GM18907 (cell line): ENCODE results near the gene ZNF319.

Experiments used
- ATAC-seq: cut with Tn5 transposase; IDR thresholded peaks from one replicate; pipeline ENCODE4 v1.9.1; 2021; ENCODE audit warnings: mild to moderate bottlenecking, moderate library complexity; ENCODE audit not compliant: unreplicated experiment

The ZNF319 gene

DNA sequence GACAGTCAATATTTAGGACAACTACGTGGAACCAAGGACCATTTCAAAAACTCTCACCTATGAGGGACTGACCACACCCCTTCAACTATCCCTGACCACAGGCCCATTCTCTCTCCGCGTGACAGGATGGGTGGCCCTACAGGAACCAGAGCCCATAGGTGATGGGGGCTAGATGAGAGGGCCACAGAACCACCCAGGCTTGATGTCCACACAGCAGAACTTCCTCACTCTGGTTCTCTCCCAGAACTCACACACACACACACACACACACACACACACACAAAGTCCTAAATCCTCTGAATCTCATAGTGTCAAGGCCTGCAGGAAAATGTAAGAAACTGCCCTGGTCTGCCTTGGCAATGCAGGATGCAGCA lies 1.5 kb downstream of the ZNF319 start:
- no peak for ATAC-seq

DNA sequence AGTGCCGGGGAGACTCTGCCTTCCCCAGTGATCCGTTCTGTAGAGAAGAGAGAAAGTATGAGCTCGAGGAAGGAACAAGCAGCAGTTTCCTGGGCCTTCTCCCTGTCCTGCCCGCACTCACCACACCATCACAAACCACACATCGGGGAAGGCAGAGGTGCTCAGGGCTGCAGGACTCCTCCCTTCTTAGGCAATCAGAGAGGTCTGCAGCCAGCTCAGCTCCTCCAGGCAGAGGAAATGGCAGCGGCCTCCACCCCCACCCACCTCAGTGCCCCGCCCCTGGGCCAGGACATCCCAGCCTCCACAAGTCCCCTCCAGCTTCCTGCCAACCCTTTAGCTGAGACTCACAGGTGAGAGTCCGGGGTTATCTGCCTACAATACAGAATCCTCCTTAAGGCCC lies 2.0 kb downstream of the ZNF319 start:
- no peak for ATAC-seq

GRCh38 chr16:57997528-57998265 lies 2.8 kb downstream of the ZNF319 start:
- ATAC-seq = no peak

DNA sequence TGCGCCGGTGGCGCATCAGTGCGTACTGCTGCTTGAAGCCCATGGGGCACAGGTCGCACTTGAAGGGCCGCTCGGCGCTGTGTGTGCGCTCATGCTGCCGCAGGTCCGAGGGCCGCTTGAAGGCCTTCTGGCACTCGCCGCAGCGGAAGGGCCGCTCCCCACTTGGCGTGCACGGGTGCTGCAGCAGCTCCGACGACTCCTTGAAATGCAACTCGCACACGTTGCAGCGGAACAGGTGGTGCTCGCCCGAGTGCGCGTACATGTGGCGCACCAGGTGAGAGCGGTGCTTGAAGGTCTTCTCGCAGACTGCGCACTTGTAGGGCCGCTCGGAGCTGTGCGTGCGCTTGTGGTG lies 3.3 kb downstream of the ZNF319 start:
- no peak for ATAC-seq

GRCh38 chr16:57996406-57997175 lies 3.9 kb downstream of the ZNF319 start:
- no peak for ATAC-seq

DNA sequence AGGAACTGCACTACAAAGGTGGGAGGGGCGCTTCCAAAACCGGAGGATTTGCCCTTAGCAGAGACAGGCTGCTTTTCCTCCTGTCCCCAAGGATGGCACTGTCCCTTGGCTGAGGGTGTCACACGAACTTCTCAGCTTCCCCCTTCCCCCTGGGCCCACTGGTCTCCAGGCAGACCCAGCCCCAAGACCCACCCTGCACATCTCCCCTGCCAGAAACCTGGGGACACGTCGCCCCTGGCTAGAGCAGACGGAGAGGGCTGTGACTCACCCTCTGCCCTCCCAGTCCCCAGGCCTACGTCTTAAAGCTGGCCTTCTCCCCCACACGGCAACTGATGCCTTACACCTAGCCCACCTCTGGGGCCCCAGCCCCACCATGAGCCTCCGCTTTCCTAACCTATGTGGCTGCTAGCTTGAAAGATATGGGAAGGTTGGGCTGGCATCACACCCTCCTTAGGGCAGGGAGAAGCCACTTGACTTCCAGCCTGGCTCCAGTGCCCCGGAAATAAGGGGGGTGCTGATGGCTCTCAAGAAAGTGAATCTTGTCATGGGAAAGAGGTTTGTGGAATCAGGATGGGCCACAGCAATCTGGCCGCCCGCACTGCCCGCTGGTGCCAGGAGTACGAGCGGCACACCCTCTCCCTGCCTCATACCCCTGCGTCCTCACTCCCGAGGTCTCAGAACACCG lies 4.6 kb downstream of the ZNF319 start:
- ATAC-seq = no peak

- peak; percentile 55 for ATAC-seq
Observed at GRCh38 chr16:57994778-57995177, 5.7 kb downstream of the ZNF319 start.

- no peak for ATAC-seq
Observed at GRCh38 chr16:57994361-57994760, 6.1 kb downstream of the ZNF319 start.

GRCh38 chr16:57993897-57994296 lies 6.6 kb downstream of the ZNF319 start:
- no peak for ATAC-seq

DNA sequence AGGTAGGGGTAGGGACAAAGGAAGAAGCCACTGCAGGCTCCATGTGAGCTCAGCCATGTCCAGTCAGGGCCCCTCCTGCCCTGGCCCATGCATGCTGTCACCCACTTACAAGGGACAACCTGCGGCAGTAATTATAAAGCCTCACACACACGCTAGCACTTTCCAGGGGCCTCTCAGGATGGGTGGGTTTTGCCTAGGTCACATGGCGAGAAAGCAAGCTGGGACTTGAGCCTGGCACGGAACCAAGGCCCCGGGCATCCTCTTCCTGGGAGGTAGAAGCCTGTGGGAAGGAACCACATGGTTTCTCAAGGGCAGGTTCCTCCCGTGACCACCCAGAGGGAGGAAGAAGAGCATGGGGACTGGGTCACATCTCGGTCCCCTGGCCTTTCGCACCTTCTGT lies 7.0 kb downstream of the ZNF319 start:
- ATAC-seq = no peak

DNA sequence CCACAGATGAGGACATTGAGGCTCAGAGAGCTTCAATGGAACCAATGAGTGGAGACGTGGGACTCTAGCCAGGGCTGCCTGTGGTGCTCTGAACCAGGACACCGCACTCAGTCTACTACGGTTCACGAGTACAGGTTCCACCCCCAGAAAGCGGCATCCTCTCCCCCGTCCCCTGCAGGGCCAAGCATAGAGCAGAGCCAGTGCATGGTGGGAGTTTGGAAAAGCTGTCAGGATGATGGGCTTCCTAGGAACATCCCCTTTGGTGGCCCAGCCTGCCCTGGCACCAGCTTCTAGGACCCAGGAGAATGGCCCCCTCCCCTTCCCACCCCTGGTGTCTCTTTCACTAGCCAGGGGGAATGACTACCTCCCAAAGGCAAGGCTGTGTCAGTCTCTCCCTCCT lies 8.4 kb downstream of the ZNF319 start:
- ATAC-seq = no peak

DNA sequence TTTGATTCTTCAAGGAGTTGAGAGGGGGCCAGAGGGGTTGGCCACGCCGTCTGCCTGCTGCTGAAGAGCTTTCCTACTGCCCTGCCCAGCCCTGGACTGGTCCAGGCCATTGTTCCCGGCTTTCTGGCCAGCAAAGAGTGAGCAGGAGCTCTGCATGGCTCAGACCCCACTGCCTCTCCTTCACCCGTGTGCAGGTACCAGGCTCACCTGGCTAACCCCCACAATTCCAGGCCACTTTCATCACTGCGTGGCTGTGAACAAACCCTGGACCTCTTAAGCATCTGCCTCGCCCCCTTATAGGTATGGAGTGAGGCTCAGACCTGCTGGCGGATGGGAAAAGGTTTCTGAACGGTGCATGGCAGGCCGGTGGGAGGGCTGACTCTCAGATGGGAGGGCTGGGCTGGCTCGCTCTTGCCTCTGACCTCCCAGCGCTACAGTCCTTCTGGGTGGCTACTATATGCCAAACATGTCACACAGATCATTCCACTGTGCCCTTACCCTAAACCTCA lies 8.9 kb downstream of the ZNF319 start:
- no peak for ATAC-seq

GRCh38 chr16:57988929-57989328 lies 11.5 kb downstream of the ZNF319 start:
- no peak for ATAC-seq

GRCh38 chr16:57987441-57988177 lies 12.9 kb downstream of the ZNF319 start:
- no peak for ATAC-seq

DNA sequence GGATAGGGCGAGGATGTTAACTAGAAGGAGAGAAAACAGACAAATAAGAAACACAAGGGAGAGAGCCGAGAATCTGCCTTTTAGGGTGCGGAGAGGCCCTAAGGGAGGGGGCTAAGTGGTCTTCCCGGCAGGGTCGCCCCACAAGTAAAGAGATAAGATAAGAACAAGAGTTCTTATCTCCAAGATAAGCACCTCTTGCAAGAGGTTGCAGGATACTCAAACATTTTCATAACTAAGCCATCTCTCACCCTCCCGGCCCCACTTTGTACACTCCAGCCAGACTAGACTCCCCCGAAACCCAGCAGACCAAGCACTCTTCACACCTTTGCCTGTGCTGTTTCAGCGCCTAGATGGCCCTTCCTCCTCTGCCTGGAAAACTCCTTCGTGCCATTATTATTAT lies 14.3 kb downstream of the ZNF319 start:
- no peak for ATAC-seq

- peak; percentile 21 for ATAC-seq
Observed at GRCh38 chr16:57985204-57986181, 15.0 kb downstream of the ZNF319 start.

DNA sequence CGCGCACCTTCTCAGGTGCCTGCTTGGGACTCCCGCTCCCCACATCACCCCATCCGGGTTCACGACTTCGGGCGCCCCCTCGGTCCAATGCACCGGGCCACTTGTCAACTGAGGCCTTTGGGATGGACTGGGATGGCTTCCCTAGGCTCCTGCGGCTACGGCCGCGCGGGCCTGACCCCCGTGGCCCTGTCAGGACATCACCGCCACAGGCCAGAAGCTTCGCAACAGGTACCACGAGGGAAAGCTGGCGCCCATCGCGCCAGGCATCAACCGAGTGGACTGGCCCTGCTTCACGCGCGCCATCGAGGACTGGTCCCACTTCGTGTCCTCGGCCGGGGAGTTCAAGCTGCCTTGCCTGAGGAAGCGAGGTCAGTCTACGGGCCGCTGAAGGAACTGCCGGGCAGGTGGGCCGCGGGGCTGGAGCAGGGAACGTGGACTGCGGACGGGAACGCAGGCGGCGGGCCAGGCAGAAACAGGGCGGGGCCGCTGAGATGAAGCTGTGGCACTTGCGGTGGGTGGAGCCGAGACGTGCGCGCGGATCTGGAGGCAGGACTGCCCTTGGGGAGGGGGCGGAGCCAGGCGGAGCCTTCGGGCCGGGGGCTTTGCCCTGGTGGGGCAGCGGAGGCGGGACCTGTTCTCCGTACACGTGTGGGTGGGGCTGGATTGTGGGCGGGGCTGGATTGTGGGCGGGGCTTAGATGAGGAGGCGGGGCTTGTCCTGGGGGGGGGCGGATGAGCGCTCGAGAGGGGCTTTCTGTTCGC lies 15.8 kb downstream of the ZNF319 start:
- ATAC-seq = peak; percentile 67

GRCh38 chr16:57982385-57982784 lies 18.1 kb downstream of the ZNF319 start:
- ATAC-seq = no peak

- ATAC-seq = no peak
Observed at GRCh38 chr16:57981636-57982035, 18.8 kb downstream of the ZNF319 start.
